ENCODE results near the gene NEB.

DNA sequence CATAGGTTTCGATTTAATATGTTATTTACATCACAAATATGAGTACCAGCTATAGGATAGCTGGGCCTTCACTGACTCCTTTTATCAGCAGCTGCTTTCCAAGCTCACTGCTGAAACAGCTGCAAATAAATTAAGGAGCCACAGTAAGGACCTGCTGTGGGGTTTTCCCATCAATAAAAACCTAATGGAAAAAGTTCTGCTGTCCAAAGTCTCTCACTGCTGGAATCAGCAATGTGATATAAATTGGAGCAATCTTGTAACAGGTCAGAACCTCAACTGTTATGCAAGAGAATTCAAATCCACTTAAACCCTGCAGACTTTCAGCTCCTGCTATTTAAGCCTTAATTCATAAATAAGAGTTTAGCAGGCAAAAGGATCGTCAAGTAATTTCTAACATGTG is 61.3 kb downstream of the NEB start:
- no peak for TF ChIP-seq SRSF9 (IDR thresholded peaks at IDR 0.05; ENCODE audit: borderline replicate concordance, insufficient read depth, low read depth, low read length, poor library complexity, severe bottlenecking)
- TF ChIP-seq, protein P1, sequence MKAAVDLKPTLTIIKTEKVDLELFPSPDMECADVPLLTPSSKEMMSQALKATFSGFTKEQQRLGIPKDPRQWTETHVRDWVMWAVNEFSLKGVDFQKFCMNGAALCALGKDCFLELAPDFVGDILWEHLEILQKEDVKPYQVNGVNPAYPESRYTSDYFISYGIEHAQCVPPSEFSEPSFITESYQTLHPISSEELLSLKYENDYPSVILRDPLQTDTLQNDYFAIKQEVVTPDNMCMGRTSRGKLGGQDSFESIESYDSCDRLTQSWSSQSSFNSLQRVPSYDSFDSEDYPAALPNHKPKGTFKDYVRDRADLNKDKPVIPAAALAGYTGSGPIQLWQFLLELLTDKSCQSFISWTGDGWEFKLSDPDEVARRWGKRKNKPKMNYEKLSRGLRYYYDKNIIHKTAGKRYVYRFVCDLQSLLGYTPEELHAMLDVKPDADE (CRISPR knock-in tag; IDR thresholded peaks at IDR 0.05) = no peak
- no peak for TF ChIP-seq SMC3 (IDR thresholded peaks at IDR 0.05; ENCODE audit: low read length)
- TF ChIP-seq, protein P2, sequence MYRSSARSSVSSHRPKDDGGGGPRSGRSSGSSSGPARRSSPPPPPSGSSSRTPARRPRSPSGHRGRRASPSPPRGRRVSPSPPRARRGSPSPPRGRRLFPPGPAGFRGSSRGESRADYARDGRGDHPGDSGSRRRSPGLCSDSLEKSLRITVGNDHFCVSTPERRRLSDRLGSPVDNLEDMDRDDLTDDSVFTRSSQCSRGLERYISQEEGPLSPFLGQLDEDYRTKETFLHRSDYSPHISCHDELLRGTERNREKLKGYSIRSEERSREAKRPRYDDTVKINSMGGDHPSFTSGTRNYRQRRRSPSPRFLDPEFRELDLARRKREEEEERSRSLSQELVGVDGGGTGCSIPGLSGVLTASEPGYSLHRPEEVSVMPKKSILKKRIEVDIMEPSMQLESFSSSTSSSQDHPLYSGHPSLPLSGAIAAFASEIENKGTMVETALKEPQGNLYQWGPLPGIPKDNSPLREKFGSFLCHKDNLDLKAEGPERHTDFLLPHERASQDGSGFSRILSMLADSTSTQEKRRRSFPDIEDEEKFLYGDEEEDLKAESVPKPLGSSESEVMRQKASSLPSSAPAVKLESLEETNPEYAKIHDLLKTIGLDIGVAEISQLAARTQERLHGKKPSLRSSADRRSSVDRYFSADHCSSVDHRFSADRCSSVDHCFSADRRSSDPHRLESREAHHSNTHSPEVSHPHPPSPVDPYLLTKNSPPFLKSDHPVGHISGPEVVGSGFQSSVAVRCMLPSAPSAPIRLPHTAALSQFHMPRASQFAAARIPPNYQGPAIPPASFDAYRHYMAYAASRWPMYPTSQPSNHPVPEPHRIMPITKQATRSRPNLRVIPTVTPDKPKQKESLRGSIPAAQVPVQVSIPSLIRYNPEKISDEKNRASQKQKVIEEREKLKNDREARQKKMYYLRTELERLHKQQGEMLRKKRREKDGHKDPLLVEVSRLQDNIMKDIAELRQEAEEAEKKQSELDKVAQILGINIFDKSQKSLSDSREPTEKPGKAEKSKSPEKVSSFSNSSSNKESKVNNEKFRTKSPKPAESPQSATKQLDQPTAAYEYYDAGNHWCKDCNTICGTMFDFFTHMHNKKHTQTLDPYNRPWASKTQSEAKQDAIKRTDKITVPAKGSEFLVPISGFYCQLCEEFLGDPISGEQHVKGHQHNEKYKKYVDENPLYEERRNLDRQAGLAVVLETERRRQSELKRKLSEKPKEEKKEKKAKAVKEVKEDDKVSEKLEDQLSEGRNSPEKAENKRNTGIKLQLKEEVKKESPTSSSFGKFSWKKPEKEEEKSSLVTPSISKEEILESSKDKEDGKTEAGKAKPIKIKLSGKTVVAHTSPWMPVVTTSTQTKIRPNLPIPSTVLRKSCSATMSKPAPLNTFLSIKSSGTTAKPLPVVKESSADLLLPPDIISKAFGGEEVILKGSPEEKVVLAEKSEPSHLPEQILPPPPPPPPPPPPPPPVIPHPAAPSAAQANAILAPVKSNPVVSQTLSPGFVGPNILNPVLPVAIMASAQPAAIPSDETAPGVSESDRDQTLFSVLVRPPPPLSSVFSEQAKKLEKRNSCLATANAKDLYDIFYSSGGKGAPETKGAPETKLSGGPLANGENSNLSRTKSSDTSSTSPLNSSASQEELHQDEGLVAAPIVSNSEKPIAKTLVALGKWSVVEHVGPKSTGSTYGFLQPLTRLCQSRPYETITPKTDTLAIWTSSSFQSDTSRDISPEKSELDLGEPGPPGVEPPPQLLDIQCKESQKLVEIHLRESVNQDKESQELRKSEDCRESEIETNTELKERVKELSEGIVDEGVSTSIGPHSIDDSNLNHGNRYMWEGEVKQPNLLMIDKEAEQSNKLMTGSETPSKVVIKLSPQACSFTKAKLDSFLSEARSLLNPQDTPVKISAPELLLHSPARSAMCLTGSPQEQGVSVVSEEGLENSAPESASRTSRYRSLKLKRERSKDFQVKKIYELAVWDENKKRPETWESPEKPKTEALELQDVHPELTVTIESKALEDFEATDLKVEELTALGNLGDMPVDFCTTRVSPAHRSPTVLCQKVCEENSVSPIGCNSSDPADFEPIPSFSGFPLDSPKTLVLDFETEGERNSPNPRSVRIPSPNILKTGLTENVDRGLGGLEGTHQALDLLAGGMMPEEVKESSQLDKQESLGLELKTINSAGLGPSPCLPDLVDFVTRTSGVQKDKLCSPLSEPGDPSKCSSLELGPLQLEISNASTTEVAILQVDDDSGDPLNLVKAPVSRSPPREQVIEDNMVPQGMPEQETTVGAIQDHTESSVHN (CRISPR knock-in tag; IDR thresholded peaks at IDR 0.05) = no peak
- TF ChIP-seq, protein P3, sequence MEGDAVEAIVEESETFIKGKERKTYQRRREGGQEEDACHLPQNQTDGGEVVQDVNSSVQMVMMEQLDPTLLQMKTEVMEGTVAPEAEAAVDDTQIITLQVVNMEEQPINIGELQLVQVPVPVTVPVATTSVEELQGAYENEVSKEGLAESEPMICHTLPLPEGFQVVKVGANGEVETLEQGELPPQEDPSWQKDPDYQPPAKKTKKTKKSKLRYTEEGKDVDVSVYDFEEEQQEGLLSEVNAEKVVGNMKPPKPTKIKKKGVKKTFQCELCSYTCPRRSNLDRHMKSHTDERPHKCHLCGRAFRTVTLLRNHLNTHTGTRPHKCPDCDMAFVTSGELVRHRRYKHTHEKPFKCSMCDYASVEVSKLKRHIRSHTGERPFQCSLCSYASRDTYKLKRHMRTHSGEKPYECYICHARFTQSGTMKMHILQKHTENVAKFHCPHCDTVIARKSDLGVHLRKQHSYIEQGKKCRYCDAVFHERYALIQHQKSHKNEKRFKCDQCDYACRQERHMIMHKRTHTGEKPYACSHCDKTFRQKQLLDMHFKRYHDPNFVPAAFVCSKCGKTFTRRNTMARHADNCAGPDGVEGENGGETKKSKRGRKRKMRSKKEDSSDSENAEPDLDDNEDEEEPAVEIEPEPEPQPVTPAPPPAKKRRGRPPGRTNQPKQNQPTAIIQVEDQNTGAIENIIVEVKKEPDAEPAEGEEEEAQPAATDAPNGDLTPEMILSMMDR (CRISPR knock-in tag; IDR thresholded peaks at IDR 0.05) = no peak
- no peak for TF ChIP-seq SIN3B (IDR thresholded peaks at IDR 0.05; ENCODE audit: low read length)
